Measurements from ENCODE around the gene ERBB2. TPM values are rescaled to one million over a fixed set of nuclear protein-coding genes. Genes with fewer than 3 reads are reported as not detected.

The ERBB2 gene
- total RNA-seq, 1 donor from 2014 or later: 86.0 TPM

DNA sequence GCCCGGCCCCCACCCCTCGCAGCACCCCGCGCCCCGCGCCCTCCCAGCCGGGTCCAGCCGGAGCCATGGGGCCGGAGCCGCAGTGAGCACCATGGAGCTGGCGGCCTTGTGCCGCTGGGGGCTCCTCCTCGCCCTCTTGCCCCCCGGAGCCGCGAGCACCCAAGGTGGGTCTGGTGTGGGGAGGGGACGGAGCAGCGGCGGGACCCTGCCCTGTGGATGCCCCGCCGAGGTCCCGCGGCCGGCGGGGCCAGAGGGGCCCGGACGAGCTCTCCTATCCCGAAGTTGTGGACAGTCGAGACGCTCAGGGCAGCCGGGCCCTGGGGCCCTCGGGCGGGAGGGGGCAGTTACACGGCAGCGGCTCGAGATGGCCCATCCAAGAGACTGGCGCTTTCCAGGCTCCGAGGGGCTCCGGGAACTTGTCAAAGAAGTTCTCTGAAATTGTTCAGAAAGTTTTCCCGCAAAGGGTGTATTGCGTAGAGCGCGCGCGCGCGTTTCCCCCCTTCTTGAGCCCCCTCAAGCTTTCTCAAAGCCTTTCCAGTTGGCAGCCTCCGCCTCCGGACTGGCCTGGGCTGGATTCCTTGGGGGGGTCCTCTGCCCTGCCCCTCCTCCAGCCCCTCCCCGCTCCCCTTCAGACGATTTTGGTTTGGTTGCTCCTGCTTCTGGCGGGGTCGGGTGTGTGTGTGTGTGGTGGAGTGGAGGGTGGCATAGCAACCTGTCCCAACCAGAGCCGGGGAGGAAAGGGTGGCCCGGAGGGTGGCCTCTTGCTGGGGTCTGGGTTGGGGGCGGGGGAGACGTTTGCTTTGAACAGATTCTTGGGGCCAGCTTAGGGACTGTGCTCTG is 504 bp downstream of the ERBB2 start:
- DNase-seq (ENCODE audit: low spot score): no peak
- H3K4me1 Mint-ChIP-seq (ENCODE audit: low read depth): peaks cover 50% of the 10 kb centered on the region
- peak overlapping the region; percentile 12 for H3K27ac Mint-ChIP-seq (ENCODE audit: unreplicated experiment)
- peak overlapping the region; percentile 88 for H3K4me3 Mint-ChIP-seq (ENCODE audit: unreplicated experiment)
- no peaks in the 10 kb centered on the region for H3K27me3 Mint-ChIP-seq (ENCODE audit: low read depth)
- H3K9me3 Mint-ChIP-seq (ENCODE audit: low read depth): no peaks in the 10 kb centered on the region
- TF ChIP-seq, protein P1, sequence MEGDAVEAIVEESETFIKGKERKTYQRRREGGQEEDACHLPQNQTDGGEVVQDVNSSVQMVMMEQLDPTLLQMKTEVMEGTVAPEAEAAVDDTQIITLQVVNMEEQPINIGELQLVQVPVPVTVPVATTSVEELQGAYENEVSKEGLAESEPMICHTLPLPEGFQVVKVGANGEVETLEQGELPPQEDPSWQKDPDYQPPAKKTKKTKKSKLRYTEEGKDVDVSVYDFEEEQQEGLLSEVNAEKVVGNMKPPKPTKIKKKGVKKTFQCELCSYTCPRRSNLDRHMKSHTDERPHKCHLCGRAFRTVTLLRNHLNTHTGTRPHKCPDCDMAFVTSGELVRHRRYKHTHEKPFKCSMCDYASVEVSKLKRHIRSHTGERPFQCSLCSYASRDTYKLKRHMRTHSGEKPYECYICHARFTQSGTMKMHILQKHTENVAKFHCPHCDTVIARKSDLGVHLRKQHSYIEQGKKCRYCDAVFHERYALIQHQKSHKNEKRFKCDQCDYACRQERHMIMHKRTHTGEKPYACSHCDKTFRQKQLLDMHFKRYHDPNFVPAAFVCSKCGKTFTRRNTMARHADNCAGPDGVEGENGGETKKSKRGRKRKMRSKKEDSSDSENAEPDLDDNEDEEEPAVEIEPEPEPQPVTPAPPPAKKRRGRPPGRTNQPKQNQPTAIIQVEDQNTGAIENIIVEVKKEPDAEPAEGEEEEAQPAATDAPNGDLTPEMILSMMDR (IDR thresholded peaks at IDR 0.05): peak; percentile 27
- no peaks in the 10 kb centered on the region for H3K36me3 Mint-ChIP-seq (ENCODE audit: low read depth)

DNA sequence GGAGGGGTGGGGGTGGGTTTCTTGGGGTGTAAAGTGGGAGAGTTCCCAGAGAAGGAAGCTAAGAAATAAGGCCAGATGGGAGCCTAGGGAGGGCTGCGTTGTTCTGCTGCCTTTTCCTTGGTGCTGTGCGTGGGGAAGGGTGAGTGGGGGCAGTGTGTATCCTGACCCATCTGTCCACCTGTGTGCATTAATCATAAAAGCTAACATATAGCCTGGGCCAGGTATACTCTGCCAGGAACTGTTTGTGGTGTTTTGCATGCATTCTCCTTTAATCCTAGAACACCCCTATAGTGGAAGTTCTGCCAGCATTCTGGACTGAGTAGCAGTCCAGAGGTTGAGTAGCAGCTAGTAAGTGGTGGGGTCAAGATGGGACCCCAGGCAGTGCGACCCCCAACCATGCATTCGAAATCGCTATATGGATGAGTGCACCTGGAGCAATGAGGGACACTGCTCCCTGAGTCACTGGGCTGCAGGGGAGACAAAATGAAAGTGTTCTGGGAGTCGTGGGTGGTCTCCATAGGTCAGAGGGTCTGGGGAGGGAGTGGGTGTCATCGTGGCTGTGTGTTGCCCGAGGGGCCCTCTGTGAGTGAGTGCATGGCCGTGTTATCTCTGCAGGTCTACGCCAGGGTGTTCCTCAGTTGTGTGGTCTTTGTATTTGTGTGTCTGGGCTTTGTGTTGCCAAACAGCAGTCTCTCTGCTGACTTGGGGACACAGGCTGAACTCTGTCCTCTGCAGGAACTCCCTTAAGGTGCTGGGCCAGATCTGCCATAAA is 1.3 kb downstream of the ERBB2 start:
- Mint-ChIP-seq H3K9me3 (ENCODE audit: low read depth) (no peaks in the 10 kb centered on the region), H3K27ac (ENCODE audit: unreplicated experiment) (no peak overlapping the region), H3K36me3 (ENCODE audit: low read depth) (no peaks in the 10 kb centered on the region), H3K27me3 (ENCODE audit: low read depth) (no peaks in the 10 kb centered on the region), H3K4me3 (ENCODE audit: unreplicated experiment) (peak overlapping the region; percentile 88), H3K4me1 (ENCODE audit: low read depth) (peaks cover 50% of the 10 kb centered on the region)
- DNase-seq (ENCODE audit: low spot score): no peak
- TF ChIP-seq, protein P1 (IDR thresholded peaks at IDR 0.05): no peak

DNA sequence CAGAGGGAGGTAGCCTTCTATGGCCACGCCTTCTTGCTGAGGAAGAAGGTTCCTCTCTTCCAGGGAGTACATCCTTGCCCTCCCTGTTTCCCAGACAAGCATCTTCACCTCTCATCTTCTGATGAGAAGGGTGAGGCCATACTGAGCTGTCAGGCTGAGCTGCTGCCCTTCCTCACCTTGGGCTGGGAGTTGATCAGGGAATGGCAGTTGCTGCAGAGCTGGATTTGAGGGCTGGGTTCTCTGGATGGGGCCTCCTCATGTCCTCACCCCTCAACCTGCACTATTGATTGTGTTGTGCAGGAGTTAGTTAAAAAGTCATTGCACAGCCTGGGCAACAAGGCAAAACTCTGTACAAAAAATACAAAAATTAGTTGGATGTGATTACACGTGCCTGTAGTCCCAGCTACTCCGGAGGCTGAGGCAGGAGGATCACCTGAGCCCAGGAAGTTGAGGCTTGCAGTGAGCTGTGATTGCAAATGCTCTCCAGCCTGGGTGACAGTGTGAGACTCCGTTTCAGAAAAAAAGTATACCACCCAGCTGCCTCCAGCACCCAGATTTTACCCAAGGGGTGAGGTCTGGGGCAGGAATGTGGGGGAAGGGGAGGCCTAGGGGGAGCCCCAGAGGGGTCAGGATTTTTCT is 2.0 kb downstream of the ERBB2 start:
- no peaks in the 10 kb centered on the region for H3K9me3 Mint-ChIP-seq (ENCODE audit: low read depth)
- no peaks in the 10 kb centered on the region for H3K27me3 Mint-ChIP-seq (ENCODE audit: low read depth)
- no peak for DNase-seq (ENCODE audit: low spot score)
- no peaks in the 10 kb centered on the region for H3K36me3 Mint-ChIP-seq (ENCODE audit: low read depth)
- H3K4me3 Mint-ChIP-seq (ENCODE audit: unreplicated experiment): peak overlapping the region; percentile 88
- no peak overlapping the region for H3K27ac Mint-ChIP-seq (ENCODE audit: unreplicated experiment)
- TF ChIP-seq, protein P1 (IDR thresholded peaks at IDR 0.05): no peak
- peaks cover 50% of the 10 kb centered on the region for H3K4me1 Mint-ChIP-seq (ENCODE audit: low read depth)

DNA sequence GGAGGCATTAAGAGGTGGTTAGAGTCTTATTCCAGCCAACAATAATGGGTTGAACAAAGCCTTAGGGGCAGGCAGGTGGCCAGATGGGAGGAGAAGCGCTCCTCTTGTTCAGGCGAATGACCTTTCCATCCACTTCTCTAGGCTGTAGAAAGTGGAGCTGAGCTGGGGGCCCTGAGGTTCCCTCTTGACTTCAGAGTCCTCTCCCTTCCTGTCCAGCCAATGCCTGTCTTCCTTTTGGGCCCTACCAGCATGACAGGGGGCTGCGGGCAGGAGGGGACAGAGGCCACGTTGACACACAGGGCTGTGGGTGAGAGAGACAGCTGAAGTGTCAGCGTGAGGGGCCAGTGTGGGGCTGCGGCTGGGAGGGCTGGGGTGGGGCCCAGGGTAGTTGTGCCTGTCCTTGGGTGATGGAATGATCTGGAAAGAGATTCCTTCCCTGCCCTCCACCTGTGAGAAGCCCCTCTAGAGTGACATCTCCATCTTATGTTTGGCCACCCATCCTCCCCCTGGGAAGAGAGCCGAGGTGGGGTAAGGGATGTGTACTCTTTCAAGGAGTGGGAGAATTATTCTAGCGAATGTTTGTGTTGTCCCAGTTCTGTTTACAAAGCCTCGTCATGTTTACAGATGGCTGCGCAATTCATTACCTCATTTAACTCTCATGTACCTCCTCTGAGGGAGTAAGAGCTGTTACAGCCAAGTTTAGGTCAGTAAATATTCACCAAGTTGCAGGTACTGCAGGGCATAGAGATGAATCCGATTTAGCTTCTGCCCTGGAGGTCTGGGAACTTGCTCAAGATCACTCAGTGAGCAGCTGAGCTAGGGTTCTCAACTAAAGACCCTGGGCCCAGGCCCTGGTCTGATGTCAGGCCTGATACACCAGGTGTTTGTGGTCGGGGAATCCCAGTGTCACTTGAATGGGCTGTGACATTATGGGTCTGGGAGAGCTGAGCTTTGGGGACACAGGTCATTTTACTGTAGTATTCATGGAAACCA is 3.3 kb downstream of the ERBB2 start:
- TF ChIP-seq, protein P1 (IDR thresholded peaks at IDR 0.05): no peak
- no peak overlapping the region for H3K4me3 Mint-ChIP-seq (ENCODE audit: unreplicated experiment)

More for the DNA sequence above, 3.3 kb downstream of the ERBB2 start:
- Mint-ChIP-seq H3K9me3 (ENCODE audit: low read depth) (no peaks in the 10 kb centered on the region), H3K4me1 (ENCODE audit: low read depth) (peaks cover 50% of the 10 kb centered on the region), H3K27ac (ENCODE audit: unreplicated experiment) (no peak overlapping the region), H3K36me3 (ENCODE audit: low read depth) (peaks cover 4% of the 10 kb centered on the region), H3K27me3 (ENCODE audit: low read depth) (no peaks in the 10 kb centered on the region)
- no peak for DNase-seq (ENCODE audit: low spot score)
